HG02973 (cell line): ENCODE data around the gene SH3GL1.

ENCODE experiments used
- ATAC-seq: cut with Tn5 transposase; IDR thresholded peaks from one replicate; pipeline ENCODE4 v1.9.1; 2021; ENCODE audit warnings: moderate library complexity; ENCODE audit not compliant: unreplicated experiment

Gene SH3GL1

GRCh38 chr19:4402171-4403004 is 2.0 kb upstream of the SH3GL1 start, which contains the start of gene CHAF1A:
Gene CHAF1A (plus strand): TSS chr19:4402640. CDS start chr19:4402763, 123 bp downstream.
- peak; percentile 72 for ATAC-seq

- no peak for ATAC-seq
These were observed 1.4 kb upstream of the SH3GL1 start for GRCh38 chr19:4401769-4402170.

- ATAC-seq = no peak
These were observed 574 bp downstream of the SH3GL1 start for GRCh38 chr19:4399812-4400134.

- no peak for ATAC-seq
These were observed 3.2 kb downstream of the SH3GL1 start for GRCh38 chr19:4396949-4397783.

- no peak for ATAC-seq
These were observed 6.3 kb downstream of the SH3GL1 start for GRCh38 chr19:4393947-4394590.

GRCh38 chr19:4391701-4392483 is 8.5 kb downstream of the SH3GL1 start:
- ATAC-seq = no peak

- ATAC-seq = no peak
These were observed 9.0 kb downstream of the SH3GL1 start for GRCh38 chr19:4391306-4391693.

GRCh38 chr19:4390567-4391305 is 9.6 kb downstream of the SH3GL1 start:
- no peak for ATAC-seq

- no peak for ATAC-seq
These were observed 10.3 kb downstream of the SH3GL1 start for GRCh38 chr19:4390017-4390566.

- ATAC-seq = no peak
These were observed 10.8 kb downstream of the SH3GL1 start for GRCh38 chr19:4389511-4390016.

- no peak for ATAC-seq
These were observed 11.3 kb downstream of the SH3GL1 start for GRCh38 chr19:4389064-4389375.

GRCh38 chr19:4388337-4389063 is 11.8 kb downstream of the SH3GL1 start:
- no peak for ATAC-seq

GRCh38 chr19:4386041-4386782 is 14.1 kb downstream of the SH3GL1 start:
- no peak for ATAC-seq

- ATAC-seq = no peak
These were observed 14.9 kb downstream of the SH3GL1 start for GRCh38 chr19:4385291-4386040.

GRCh38 chr19:4380254-4380727 is 20.1 kb downstream of the SH3GL1 start:
- no peak for ATAC-seq

- ATAC-seq = no peak
These were observed 20.7 kb downstream of the SH3GL1 start for GRCh38 chr19:4379383-4380253.

GRCh38 chr19:4378886-4379285 is 21.5 kb downstream of the SH3GL1 start:
- no peak for ATAC-seq
